LoVo (cell line): ENCODE measurements around the gene CHIC1.
"Not testable (repeated sequence)": the region's sequence is repeated elsewhere in the genome, so short reads cannot be mapped to it uniquely, and the experiment has no call there.

Experiments used
- DNase-seq: peaks from one replicate; pipeline ENCODE4 v3.0.0-alpha.2; 2016; ENCODE audit warnings: low spot score

CHIC1 gene

GRCh38 chrX:73562984-73563737 is at the start of gene CHIC1:
TSS of gene CHIC1 (plus strand) at chrX:73563197. CDS start at chrX:73563285, 88 bp downstream.
- peak; percentile 74 for DNase-seq

DNA sequence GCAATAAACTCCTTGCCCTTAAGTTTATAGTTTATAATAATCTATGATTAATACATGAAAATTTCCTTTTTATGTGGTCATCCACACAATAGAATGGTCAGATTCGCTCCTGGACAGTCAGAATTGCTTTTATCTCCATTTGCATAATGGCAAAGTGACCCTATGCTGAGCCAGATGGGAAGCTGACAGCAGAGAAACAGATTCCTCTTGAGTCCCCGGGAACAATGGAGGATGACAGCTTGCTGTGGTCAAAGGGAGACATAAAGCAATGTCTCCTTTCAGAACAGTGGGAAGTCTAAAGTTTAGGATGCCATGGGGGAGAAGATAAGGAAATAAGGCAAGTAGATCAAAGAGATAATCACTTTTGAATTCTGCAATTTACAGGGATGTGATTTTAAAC is 40.2 kb upstream of the CHIC1 start:
- not testable (repeated sequence) for DNase-seq

- no peak for DNase-seq
These were observed 38.1 kb upstream of the CHIC1 start for GRCh38 chrX:73524906-73525305.

DNA sequence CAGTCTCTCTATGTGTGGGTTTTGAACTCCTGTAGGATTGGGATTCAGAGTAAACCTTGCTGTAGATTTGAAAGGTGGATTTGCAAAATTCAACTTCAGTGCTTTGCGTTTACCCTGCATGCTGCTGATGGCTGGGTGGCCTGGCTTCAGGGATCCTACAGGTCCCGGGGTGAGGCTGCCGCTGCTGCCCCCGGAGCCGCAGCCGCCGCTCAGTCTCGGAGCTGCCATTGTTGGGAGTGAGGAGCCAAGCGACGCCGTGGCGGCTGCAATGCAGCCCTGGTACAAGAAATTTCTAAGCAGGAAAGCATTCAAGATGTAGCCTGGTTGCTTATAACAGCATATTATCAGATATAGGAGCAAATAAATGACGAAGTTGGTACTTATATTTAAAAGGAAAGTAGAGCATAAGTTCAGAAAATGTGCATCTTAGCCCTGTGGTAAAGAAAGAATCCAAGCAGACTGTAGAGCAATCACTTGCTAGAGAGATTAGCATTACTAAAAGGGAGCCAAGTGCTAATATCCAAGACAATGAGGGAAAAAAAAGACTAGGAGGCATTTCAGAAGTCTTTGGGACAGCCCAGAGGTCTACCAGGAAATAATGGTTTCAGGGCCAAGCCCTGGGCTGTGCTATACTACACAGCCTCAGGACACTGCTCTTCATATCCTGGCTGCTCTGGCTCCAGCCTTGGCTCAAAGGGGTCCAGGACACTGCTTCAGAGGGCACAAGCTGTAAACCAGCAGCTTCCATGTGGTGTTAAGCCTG is 36.9 kb upstream of the CHIC1 start:
- DNase-seq, result no peak

DNA sequence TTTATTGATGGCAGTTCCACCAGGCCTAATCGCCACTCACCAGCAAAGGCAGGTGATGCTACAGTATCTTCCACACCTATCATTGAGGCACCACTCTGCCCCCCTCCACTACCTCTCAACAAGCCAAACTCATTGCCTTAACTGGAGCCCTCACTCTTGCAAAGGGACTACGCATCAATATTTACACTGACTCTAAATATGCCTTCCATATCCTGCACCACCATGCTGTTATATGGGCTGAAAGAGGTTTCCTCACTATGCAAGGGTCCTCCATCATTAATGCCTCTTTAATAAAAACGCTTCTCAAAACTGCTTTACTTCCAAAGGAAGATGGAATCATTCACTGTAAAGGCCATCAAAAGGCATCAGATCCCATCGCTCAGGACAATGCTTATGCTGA is 31.3 kb upstream of the CHIC1 start:
- not testable (repeated sequence) for DNase-seq

GRCh38 chrX:73556159-73556558 is 6.8 kb upstream of the CHIC1 start:
- no peak for DNase-seq

DNA sequence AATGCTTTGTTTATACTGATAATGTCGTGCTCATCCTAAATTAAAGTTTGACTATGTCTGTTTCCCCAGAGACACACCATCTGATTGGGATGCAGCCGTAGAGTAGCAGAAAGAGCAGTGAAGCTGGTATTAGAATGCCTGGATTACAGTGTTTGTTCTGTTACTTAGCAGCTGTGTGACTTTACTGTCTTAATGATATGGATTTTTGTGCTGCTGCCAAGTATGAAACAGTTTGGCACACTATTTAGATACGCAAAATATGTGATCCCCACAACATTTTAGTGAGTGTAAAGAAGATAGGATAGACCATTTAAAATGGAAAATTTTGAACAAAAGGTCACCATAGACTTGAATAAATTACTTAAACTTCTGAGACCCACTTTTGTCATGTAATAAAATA is 1.2 kb upstream of the CHIC1 start:
- no peak for DNase-seq

GRCh38 chrX:73562458-73562857 is 539 bp upstream of the CHIC1 start:
- DNase-seq, result no peak

- DNase-seq, result no peak
These were observed 706 bp downstream of the CHIC1 start for GRCh38 chrX:73563738-73564068.

DNA sequence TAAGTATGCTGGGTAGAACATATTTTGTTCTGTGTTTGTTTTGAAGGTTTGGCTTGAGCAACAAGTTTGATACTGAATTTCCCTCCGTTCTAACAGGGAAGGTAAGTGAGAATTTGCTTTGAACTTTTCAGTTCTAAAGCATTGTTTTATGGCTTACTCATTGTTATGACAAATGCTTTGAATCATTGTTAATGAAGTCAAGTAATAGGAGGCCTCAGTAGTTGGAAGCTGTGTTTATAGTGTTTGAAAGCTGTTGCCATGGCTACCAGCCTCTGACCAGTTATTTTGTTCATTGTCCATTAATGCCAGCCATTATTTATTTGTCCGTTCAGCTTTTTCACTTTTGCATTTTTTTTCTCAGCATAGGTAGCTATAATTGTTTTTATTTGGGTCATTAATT is 14.4 kb downstream of the CHIC1 start:
- peak; percentile 61 for DNase-seq

GRCh38 chrX:73581002-73581628 is 18.1 kb downstream of the CHIC1 start:
- DNase-seq, result peak; percentile 65

DNA sequence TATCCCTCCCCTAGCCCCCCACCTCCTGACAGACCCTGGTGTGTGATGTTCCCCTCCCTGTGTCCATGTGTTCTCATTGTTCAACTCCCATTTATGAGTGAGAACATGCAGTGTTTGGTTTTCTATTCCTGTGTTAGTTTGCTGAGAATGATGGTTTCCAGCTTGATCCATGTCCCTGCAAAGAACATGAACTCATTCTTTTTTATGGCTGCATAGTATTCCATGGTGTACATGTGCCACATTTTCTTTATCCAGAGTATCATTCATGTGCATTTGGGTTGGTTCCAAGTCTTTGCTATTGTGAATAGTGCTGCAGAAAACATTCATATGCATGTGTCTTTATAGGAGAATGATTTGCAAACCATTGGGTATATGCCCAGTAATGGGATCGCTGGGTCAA is 34.8 kb downstream of the CHIC1 start:
- not testable (repeated sequence) for DNase-seq

- DNase-seq, result no peak
These were observed 52.0 kb downstream of the CHIC1 start for GRCh38 chrX:73615022-73615421.

- not testable (repeated sequence) for DNase-seq
These were observed 78.7 kb downstream of the CHIC1 start for GRCh38 chrX:73641669-73642068.

DNA sequence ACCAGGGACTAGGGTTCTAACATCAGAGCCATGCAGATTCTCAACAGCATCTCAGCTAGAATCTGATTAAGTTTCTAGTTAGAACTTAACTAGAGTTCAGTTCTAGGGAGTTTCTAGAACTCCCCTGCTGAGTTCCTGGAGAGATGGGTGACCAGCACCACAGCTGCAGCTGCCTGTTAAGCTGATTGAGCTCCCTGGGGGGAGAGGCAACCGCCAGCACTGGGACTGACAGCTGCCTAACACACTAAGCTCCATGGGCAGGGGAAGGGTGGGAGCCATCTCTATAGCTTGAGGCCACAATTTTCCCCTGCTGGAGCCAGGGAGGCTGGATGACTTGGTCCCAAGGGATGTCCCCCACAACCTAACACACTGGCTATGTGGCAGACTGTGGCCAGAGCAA is 84.2 kb downstream of the CHIC1 start:
- no peak for DNase-seq

GRCh38 chrX:73647632-73648322 is 84.8 kb downstream of the CHIC1 start:
- DNase-seq, result no peak

DNA sequence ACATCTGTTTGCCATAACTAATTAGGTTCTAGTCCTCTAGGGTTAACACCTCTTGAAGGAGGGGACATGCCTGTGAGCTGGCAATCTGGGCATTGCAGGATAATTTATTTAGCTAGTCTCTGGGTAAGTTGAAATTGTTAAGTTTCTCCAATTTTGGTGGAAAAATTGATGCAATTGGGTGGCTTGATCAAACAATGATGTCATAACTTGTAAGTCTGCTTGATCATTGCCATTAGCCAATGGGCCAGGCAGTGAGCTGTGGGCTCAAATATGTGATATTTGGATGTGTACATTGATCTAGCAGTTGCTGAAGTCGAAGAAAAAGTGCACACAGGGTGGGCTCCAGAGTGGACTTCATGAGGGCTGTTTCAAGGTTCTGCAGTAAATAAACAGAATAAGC is 98.3 kb downstream of the CHIC1 start:
- not testable (repeated sequence) for DNase-seq

DNA sequence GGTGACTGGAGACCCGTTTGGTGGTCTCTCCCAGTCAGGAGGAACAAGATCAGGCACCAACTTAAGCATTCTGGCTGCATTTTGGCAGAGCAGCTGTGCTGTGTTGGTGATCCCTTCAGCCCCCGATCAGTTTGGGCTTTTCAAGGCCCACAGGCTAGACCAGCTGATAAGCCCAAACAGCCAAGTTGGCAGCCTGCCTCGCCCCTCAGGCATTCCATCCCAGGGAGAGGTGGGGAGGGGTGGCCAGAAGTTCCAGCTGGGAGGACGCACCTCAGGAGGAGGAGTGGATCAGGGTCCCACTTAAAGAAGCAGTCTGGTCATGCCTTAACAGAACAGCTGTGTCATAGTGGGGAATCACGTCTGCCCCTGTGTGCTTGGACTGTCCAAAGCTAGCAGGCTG is 105.8 kb downstream of the CHIC1 start:
- DNase-seq, result no peak

DNA sequence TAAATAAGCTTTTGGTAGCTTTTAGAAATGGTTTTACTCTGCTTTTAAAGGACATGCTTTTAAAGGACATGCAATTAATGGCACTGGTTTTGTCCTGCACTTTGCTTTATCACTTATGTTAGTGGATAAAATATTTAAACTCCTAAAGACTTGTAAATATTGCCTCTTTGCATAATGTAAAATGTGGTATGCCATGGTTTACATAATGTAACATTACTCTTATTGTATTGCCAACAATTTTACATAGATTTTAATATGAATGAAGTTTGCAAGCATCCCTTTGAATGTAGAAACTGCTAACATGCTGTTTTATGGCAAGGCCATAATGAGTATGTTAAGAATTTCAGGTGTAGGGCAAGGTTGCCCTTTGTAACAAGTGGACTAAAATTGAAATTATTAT is 118.4 kb downstream of the CHIC1 start:
- no peak for DNase-seq

DNA sequence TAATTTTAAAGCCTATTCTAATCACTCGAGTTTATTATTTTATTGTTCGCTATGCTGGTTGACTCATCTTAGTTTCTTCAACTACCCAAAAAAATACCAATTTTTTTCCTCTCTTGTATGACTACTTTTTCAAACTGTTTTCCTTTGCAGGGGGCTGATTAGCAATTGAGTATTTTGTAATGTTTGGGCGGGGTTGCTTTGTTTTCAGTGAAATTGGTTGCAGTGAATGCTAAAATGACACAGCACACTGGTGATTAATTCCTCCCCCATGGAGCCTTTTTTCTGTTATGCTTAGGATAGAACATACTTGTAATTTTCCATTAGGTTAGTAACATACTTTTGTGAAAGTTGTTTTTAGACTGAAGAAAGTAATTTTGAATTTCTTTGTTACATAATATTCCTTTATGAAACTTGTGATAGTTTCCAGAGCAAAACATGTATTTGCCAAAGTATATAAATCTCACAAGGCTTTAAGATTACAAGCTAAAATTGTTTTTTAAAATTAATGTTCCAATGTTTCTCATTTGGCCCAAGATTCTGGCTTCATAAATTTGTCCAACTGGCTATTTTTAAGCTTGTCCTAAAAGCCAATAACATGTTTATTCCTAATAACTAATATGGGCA is 120.4 kb downstream of the CHIC1 start:
- no peak for DNase-seq

- not testable (repeated sequence) for DNase-seq
These were observed 144.0 kb downstream of the CHIC1 start for GRCh38 chrX:73707014-73707413.

- no peak for DNase-seq
These were observed 165.6 kb downstream of the CHIC1 start for GRCh38 chrX:73728602-73729001.
